NCI-H1092 (cell line): ENCODE measurements around the gene ARID2.

ENCODE experiments used
- DNase-seq: peaks from one replicate; lab custom pipeline; 2025; lab: John Stamatoyannopoulos, UW

ARID2 gene

GRCh38 chr12:45720069-45720468 is 9.4 kb upstream of the ARID2 start:
- no peak for DNase-seq

GRCh38 chr12:45721369-45721768 is 8.1 kb upstream of the ARID2 start:
- no peak for DNase-seq

GRCh38 chr12:45721954-45722353 is 7.6 kb upstream of the ARID2 start:
- DNase-seq: no peak

- peak; percentile 52 for DNase-seq
Measured at GRCh38 chr12:45725631-45726602, 3.6 kb upstream of the ARID2 start.

GRCh38 chr12:45726603-45727300 is 2.8 kb upstream of the ARID2 start:
- DNase-seq: peak; percentile 89

- peak; percentile 100 for DNase-seq
Measured at GRCh38 chr12:45727301-45727979, 2.1 kb upstream of the ARID2 start.

- DNase-seq: no peak
Measured at GRCh38 chr12:45727980-45728629, 1.4 kb upstream of the ARID2 start.

GRCh38 chr12:45728630-45729232 is 775 bp upstream of the ARID2 start:
- peak; percentile 99 for DNase-seq

GRCh38 chr12:45730084-45730347 is 510 bp downstream of the ARID2 start:
- DNase-seq: no peak

- peak; percentile 69 for DNase-seq
Measured at GRCh38 chr12:45730348-45731189, 1.1 kb downstream of the ARID2 start.

GRCh38 chr12:45731190-45731775 is 1.8 kb downstream of the ARID2 start:
- DNase-seq: no peak

- no peak for DNase-seq
Measured at GRCh38 chr12:45732250-45732649, 2.7 kb downstream of the ARID2 start.

GRCh38 chr12:45732936-45733335 is 3.4 kb downstream of the ARID2 start:
- DNase-seq: no peak

GRCh38 chr12:45737638-45738037 is 8.1 kb downstream of the ARID2 start:
- DNase-seq: no peak

GRCh38 chr12:45742590-45742989 is 13.1 kb downstream of the ARID2 start:
- no peak for DNase-seq

- no peak for DNase-seq
Measured at GRCh38 chr12:45743247-45743646, 13.7 kb downstream of the ARID2 start.

GRCh38 chr12:45745861-45746277 is 16.4 kb downstream of the ARID2 start:
- DNase-seq: no peak

- DNase-seq: no peak
Measured at GRCh38 chr12:45756666-45757065, 27.2 kb downstream of the ARID2 start.

- DNase-seq: no peak
Measured at GRCh38 chr12:45757172-45757571, 27.7 kb downstream of the ARID2 start.

GRCh38 chr12:45760333-45760732 is 30.8 kb downstream of the ARID2 start:
- no peak for DNase-seq
